Measurements from ENCODE around the gene ZNF574. TPM values are rescaled to one million over a fixed set of nuclear protein-coding genes. Genes with fewer than 3 reads are reported as not detected.

The ZNF574 gene
- polyA plus RNA-seq, 1 of the 3 experiments (the other 2 are of a cell fraction) = 8.5 TPM

- CTCF ChIA-PET = interaction anchor here (0.8 to 2.2 kb wide), 2 partner anchors 17 to 33 kb away, joined by 3 to 7 read pairs; no protein-coding TSS in a partner anchor
- H4K20me1 ChIP-seq (ENCODE audit: insufficient read depth) = no peaks in the 10 kb centered on the region
- no peak overlapping the region for H3K4me3 ChIP-seq (ENCODE audit: low read depth in 2 of 2, low read length in 1 of 2)
- POLR2A ChIA-PET = no interaction called here
- no peaks in the 10 kb centered on the region for H3K9me3 ChIP-seq
- H3K4me1 ChIP-seq (ENCODE audit: control insufficient read depth in 1 of 2, insufficient read depth in 2 of 2, low read depth in 1 of 2, low read length in 1 of 2) = peaks cover 0 to 35% of the 10 kb centered on the region in 2 experiments; a peak in 2 of 4 replicates
- H3K9me2 ChIP-seq = no peaks in the 10 kb centered on the region
- no peak overlapping the region; a peak in 1 of 4 replicates for H3K27ac ChIP-seq (ENCODE audit: low read depth in 2 of 2, low read length in 1 of 2)
- H3K79me2 ChIP-seq (ENCODE audit: insufficient read depth) = no peaks in the 10 kb centered on the region
- no peaks in the 10 kb centered on the region for H3K36me3 ChIP-seq (replicated peaks in 1 of 2; ENCODE audit: control insufficient read depth in 1 of 2, insufficient read depth in 2 of 2, low read length in 1 of 2)
- peaks cover 16% of the 10 kb centered on the region for H3K27me3 ChIP-seq (ENCODE audit: insufficient read depth)
- H2AFZ ChIP-seq (ENCODE audit: low read depth) = no peak overlapping the region
- no peak for DNase-seq
- no peak overlapping the region for H3K4me2 ChIP-seq
- no peaks in the 10 kb centered on the region for H3F3A ChIP-seq (replicated peaks; ENCODE audit: insufficient read depth)
- 56% methylated on average over 6 of the region's 6 CpGs for WGBS (ENCODE audit: low lambda C conversion rate)
- TF ChIP-seq USF1 (IDR thresholded peaks at IDR 0.05; ENCODE audit: borderline replicate concordance, low read depth) (no peak), ELF1 (IDR thresholded peaks at IDR 0.05) (no peak), YY1 (IDR thresholded peaks at IDR 0.05; ENCODE audit: low read depth) (no peak), CTCF (IDR thresholded peaks at IDR 0.05) (no peak), TEAD4 (IDR thresholded peaks at IDR 0.05; ENCODE audit: borderline replicate concordance, insufficient read depth) (no peak), TCF12 (IDR thresholded peaks at IDR 0.05) (no peak), EZH2phosphoT487 (IDR thresholded peaks at IDR 0.05; ENCODE audit: borderline replicate concordance, low read depth) (no peak), MEF2A (IDR thresholded peaks at IDR 0.05; ENCODE audit: borderline replicate concordance, low read depth) (no peak), RAD21 (IDR thresholded peaks at IDR 0.05; ENCODE audit: low read length) (no peak), REST (IDR thresholded peaks at IDR 0.05; ENCODE audit: low read depth, low read length) (no peak), SMC3 (IDR thresholded peaks at IDR 0.05; ENCODE audit: low read depth, low read length) (no peak), FOSL2 (IDR thresholded peaks at IDR 0.05; ENCODE audit: borderline replicate concordance, low read depth) (no peak), USF2 (IDR thresholded peaks at IDR 0.05; ENCODE audit: borderline replicate concordance, low read depth, low read length) (no peak), FOXJ3 (CRISPR knock-in tag; IDR thresholded peaks at IDR 0.05) (no peak), RFX5 (IDR thresholded peaks at IDR 0.05; ENCODE audit: low read length) (no peak)
- no peak overlapping the region for H3K9ac ChIP-seq
Observed at GRCh38 chr19:42067315-42067888, 8.6 kb upstream of the ZNF574 start.
